ENCODE results near the gene SRP68.
"Not testable (repeated sequence)": the region's sequence is repeated elsewhere in the genome, so short reads cannot be mapped to it uniquely, and the experiment has no call there.

DNA sequence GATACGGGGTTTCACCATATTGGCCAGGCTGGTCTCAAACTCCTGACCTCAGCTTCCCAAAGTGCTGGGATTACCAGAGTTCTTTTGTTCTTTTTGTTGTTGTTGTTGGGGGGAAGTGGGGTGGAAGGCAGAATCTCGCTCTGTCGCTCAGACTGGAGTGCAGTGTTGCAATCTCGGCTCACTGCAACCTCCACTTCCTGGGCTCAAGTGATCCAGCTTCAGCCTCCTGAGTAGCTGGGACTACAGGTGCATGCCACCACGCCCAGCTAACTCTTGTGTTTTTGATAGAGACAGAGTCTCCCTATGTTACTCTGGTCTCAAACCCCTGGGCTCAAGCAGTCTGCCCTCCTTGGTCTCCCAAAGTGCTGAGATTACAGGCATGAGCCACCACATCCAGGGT lies 6.1 kb upstream of the SRP68 start:
- TF ChIP-seq, protein P1, sequence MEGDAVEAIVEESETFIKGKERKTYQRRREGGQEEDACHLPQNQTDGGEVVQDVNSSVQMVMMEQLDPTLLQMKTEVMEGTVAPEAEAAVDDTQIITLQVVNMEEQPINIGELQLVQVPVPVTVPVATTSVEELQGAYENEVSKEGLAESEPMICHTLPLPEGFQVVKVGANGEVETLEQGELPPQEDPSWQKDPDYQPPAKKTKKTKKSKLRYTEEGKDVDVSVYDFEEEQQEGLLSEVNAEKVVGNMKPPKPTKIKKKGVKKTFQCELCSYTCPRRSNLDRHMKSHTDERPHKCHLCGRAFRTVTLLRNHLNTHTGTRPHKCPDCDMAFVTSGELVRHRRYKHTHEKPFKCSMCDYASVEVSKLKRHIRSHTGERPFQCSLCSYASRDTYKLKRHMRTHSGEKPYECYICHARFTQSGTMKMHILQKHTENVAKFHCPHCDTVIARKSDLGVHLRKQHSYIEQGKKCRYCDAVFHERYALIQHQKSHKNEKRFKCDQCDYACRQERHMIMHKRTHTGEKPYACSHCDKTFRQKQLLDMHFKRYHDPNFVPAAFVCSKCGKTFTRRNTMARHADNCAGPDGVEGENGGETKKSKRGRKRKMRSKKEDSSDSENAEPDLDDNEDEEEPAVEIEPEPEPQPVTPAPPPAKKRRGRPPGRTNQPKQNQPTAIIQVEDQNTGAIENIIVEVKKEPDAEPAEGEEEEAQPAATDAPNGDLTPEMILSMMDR (IDR thresholded peaks at IDR 0.05): not testable (repeated sequence)
- TF ChIP-seq POLR2A (IDR thresholded peaks at IDR 0.05): not testable (repeated sequence)

Measured in Peyer's patch (tissue), 4 donors.